Caco-2 (cell line): ENCODE results near the gene CRYGA. TPM values are rescaled to one million over a fixed set of nuclear protein-coding genes. Genes with fewer than 3 reads are reported as not detected.

Source experiments
- BruUV-seq: library from RNA; stranded (reverse); fragments of 400-500 nt; replicated peaks from 2 replicates; lab custom pipeline; 2021; lab: Mats Ljungman, UMichigan
- CTCF ChIA-PET: fragments of 300-600 bp; sonication (Branson Sonifier 250); formaldehyde crosslinking; loops from one replicate; lab custom pipeline; 2022; ENCODE audit warnings: antibody characterized with exemption; lab: Charles Lee
- POLR2A ChIA-PET: fragments of 300-600 bp; sonication (Branson Sonifier 250); formaldehyde crosslinking; loops from one replicate; lab custom pipeline; 2022; ENCODE audit warnings: antibody characterized with exemption; lab: Charles Lee
- DNase-seq, 2 experiments: peaks; one replicate each; pipeline versions ENCODE4 v3.0.0 to v3.0.0-alpha.2; 2020 to 2022
- H3K27me3 ChIP-seq: replicated peaks from 2 replicates; pipeline ENCODE4 v1.6.0; 2011; ENCODE audit warnings: low read length; ENCODE audit not compliant: control insufficient read depth, insufficient read depth
- H3K36me3 ChIP-seq: 2 replicates; pipeline ENCODE4 v1.5.1; 2011; ENCODE audit warnings: low read length; ENCODE audit not compliant: control insufficient read depth, insufficient read depth
- H3K4me1 ChIP-seq: fragments of 250-450 bp; sonication (Bioruptor Pico); 2 replicates; pipeline ENCODE4 v1.5.1; 2020; ENCODE audit warnings: mild to moderate bottlenecking
- H3K4me3 ChIP-seq: 2 replicates; pipeline ENCODE4 v1.5.1; 2011; ENCODE audit warnings: low read depth, mild to moderate bottlenecking, control low read depth, low read length
- H3K9me3 ChIP-seq: fragments of 250-450 bp; sonication (Bioruptor Pico); 2 replicates; pipeline ENCODE4 v1.5.1; 2020; ENCODE audit warnings: mild to moderate bottlenecking, moderate library complexity
- H3K27ac Mint-ChIP-seq: one replicate; pipeline ENCODE4 v1.8.0; 2022; ENCODE audit warnings: mixed read lengths; ENCODE audit not compliant: unreplicated experiment
- H3K27me3 Mint-ChIP-seq: one replicate; pipeline ENCODE4 v1.8.0; 2022; ENCODE audit warnings: mixed read lengths; ENCODE audit not compliant: insufficient read depth, unreplicated experiment
- H3K36me3 Mint-ChIP-seq: one replicate; pipeline ENCODE4 v1.8.0; 2022; ENCODE audit warnings: mild to moderate bottlenecking, mixed read lengths; ENCODE audit not compliant: insufficient read depth, unreplicated experiment
- H3K4me1 Mint-ChIP-seq: one replicate; pipeline ENCODE4 v1.8.0; 2022; ENCODE audit warnings: low read depth, mixed read lengths; ENCODE audit not compliant: unreplicated experiment
- H3K4me3 Mint-ChIP-seq: one replicate; pipeline ENCODE4 v1.8.0; 2022; ENCODE audit warnings: mild to moderate bottlenecking, moderate library complexity, mixed read lengths; ENCODE audit not compliant: unreplicated experiment
- H3K9me3 Mint-ChIP-seq: one replicate; pipeline ENCODE4 v1.8.0; 2022; ENCODE audit warnings: mixed read lengths; ENCODE audit not compliant: unreplicated experiment
- CTCF ChIP-seq, 2 experiments: fragments of 200-600 bp in 1 of 2; IDR thresholded peaks; 1 replicate in 1 of 2; 2 replicates in 1 of 2; pipeline versions ENCODE4 v1.5.1 to v1.8.0; 2011 to 2022; ENCODE audit warnings: antibody characterized with exemption in 1 of 2, control low read depth in 1 of 2, inconsistent platforms in 1 of 2, low read depth in 1 of 2, low read length in 1 of 2, mild to moderate bottlenecking in 1 of 2, moderate library complexity in 1 of 2; ENCODE audit not compliant: insufficient read depth in 1 of 2, severe bottlenecking in 1 of 2, unreplicated experiment in 1 of 2
- intact Hi-C: fragments of 100-400 bp; cut with micrococcal nuclease; formaldehyde crosslinking; loops from one replicate; pipeline ENCODE4 v1.10.0; 2022; ENCODE audit not compliant: unreplicated experiment
- total RNA-seq: library from RNA; stranded (reverse); gene quantifications from 2 replicates; pipeline ENCODE4 v1.2.3, GENCODE V29; 2022

CRYGA gene
- total RNA-seq, 1 experiment from 2014 or later = not detected

DNA sequence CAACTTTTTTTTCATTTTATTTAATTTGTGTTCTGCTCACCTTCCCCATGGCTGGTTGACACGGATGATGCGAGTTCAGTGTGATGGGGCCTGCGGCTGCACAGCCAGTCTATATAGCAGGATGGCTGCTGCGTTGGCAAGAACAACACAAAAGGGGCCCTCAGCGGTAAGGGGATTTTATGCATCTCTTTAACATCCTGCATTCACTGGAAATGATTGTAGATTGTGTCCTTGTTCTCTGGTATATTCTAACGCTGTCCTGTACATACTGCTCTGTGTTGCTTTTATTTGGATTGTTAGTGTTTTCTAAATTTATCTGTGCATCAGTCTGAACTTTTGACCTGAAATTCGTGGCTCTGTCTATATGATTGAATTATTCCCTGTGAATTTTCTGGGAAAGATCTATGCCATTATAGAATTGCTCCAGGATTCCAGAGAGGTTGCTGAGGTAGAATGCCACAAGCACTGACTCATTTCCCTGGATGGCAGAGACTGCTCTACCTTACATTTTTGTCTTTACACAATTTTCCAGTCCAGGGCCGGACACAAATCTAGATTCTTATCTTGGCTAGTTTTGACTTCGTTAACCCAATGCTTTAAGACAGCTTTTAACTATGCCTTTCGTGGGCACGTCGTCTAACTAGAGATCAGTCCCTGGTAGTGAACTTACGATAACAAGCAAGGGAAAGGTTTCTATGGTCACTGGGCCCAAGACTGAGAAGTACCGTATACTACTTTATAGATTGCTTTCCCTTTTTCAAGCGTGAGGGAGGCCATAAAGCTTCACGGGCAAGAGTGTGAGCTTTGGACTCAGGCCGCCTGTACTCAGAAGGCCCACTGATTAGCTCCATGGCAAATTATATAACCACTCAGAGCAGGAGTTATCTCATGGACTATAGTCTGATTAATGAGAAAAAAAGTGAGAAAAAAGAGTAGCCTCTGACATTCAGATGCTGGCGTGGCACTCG lies 33.4 kb downstream of the CRYGA start, which contains the start of gene CRYGC:
Gene CRYGC (minus strand): TSS at position 85 of the 968 bp plus-strand sequence. CDS start 36 bp downstream, at position 49.
- intact Hi-C loops = loop anchor here (2.0 kb wide), 1 partner anchor 13 kb away; no protein-coding TSS in a partner anchor
- H3K4me1 Mint-ChIP-seq = peaks cover 37% of the 10 kb centered on the region
- no peak for TF ChIP-seq CTCF (IDR thresholded peaks at IDR 0.05; ENCODE audit: insufficient read depth in 1 of 2, low read depth in 1 of 2, low read length in 1 of 2, severe bottlenecking in 1 of 2, unreplicated experiment in 1 of 2)
- peak within 1 kb of the TSS; percentile 10 for H3K4me3 Mint-ChIP-seq
- no peaks in the 10 kb centered on the region for H3K9me3 Mint-ChIP-seq
- Histone ChIP-seq H3K9me3 (no peaks in the 10 kb centered on the region), H3K4me3 (no peak within 1 kb of the TSS), H3K36me3 (no peaks in the 10 kb centered on the region), H3K4me1 (peaks cover 42% of the 10 kb centered on the region), H3K27me3 (no peaks in the 10 kb centered on the region)
- BruUV-seq = no TSS peak
- peak within 1 kb of the TSS; percentile 56 for H3K27ac Mint-ChIP-seq
- H3K27me3 Mint-ChIP-seq = no peaks in the 10 kb centered on the region
- ChIA-PET POLR2A (interaction anchor here (1.2 kb wide), 1 partner anchor 28 kb away, joined by 3 read pairs; no protein-coding TSS in a partner anchor), CTCF (interaction anchor here (0.6 to 1.0 kb wide), 4 partner anchors 20 to 90 kb away, joined by 3 to 6 read pairs (median 4); no protein-coding TSS in a partner anchor)
- H3K36me3 Mint-ChIP-seq = peaks cover 9% of the 10 kb centered on the region
- DNase-seq = peak; percentile 57 to 80

- BruUV-seq = no TSS peak
- Mint-ChIP-seq H3K9me3 (no peaks in the 10 kb centered on the region), H3K36me3 (peaks cover 10% of the 10 kb centered on the region), H3K27me3 (no peaks in the 10 kb centered on the region), H3K4me3 (no peak overlapping the region), H3K4me1 (peaks cover 41% of the 10 kb centered on the region), H3K27ac (no peak overlapping the region)
- H3K4me3 ChIP-seq = no peak overlapping the region
- no peak for TF ChIP-seq CTCF (IDR thresholded peaks at IDR 0.05; ENCODE audit: insufficient read depth in 1 of 2, low read depth in 1 of 2, low read length in 1 of 2, severe bottlenecking in 1 of 2, unreplicated experiment in 1 of 2)
- intact Hi-C loops = no loop called here
- H3K27me3 ChIP-seq = no peaks in the 10 kb centered on the region
- no peak for DNase-seq
- ChIA-PET POLR2A (no interaction called here), CTCF (no interaction called here)
- H3K9me3 ChIP-seq = no peaks in the 10 kb centered on the region
- peaks cover 36% of the 10 kb centered on the region for H3K4me1 ChIP-seq
- no peaks in the 10 kb centered on the region for H3K36me3 ChIP-seq
Measured at GRCh38 chr2:208128136-208128535, 35.3 kb downstream of the CRYGA start.

DNA sequence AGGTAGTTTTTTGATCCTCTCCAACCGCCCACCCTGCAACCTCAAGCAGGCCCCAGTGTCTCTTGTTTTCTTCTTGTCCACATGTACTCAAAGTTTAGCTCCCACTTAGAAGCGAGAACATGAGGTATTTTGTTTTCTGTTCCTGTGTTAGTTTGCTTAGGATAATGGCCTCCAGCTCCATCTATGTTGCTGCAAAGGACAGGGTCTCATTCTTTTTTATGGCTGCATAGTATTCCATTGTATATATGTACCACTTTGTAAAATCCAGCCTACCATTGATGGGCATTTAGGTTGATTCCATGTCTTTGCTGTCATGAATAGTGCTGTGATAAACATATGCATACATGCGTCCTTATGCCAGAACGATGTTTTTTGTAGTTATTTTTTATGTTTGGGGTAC lies 36.3 kb downstream of the CRYGA start:
- intact Hi-C loops = no loop called here
- no peak overlapping the region for H3K27ac Mint-ChIP-seq
- H3K9me3 Mint-ChIP-seq = no peaks in the 10 kb centered on the region
- peaks cover 10% of the 10 kb centered on the region for H3K36me3 Mint-ChIP-seq
- DNase-seq = no peak
- H3K27me3 ChIP-seq = no peaks in the 10 kb centered on the region
- ChIA-PET CTCF (no interaction called here), POLR2A (no interaction called here)
- no TSS peak for BruUV-seq
- H3K4me3 ChIP-seq = no peak overlapping the region
- H3K9me3 ChIP-seq = no peaks in the 10 kb centered on the region
- H3K4me3 Mint-ChIP-seq = no peak overlapping the region
- no peak for TF ChIP-seq CTCF (IDR thresholded peaks at IDR 0.05; ENCODE audit: insufficient read depth in 1 of 2, low read depth in 1 of 2, low read length in 1 of 2, severe bottlenecking in 1 of 2, unreplicated experiment in 1 of 2)
- H3K36me3 ChIP-seq = no peaks in the 10 kb centered on the region
- peaks cover 37% of the 10 kb centered on the region for H3K4me1 Mint-ChIP-seq
- peaks cover 31% of the 10 kb centered on the region for H3K4me1 ChIP-seq
- no peaks in the 10 kb centered on the region for H3K27me3 Mint-ChIP-seq
